HepG2 (cell line): ENCODE measurements around the gene VAC14. TPM values are rescaled to one million over a fixed set of nuclear protein-coding genes. Genes with fewer than 3 reads are reported as not detected.

ENCODE experiments used
- ESRRA ChIP-seq: sonication (generic); formaldehyde crosslinking; IDR thresholded peaks from 2 replicates; pipeline ENCODE4 v1.5.1; 2020; ENCODE audit warnings: mild to moderate bottlenecking, low read depth, missing genetic modification reagents
- HDAC1 ChIP-seq: sonication (generic); formaldehyde crosslinking; IDR thresholded peaks from 2 replicates; pipeline ENCODE4 v1.5.1; 2020; ENCODE audit warnings: mild to moderate bottlenecking, missing genetic modification reagents
- HMG20A ChIP-seq: IDR thresholded peaks from 2 replicates; pipeline ENCODE4 v1.6.1; 2016; ENCODE audit warnings: borderline replicate concordance
- HNRNPH1 ChIP-seq: fragments of 200-400 bp; formaldehyde crosslinking; optimal IDR thresholded peaks from 2 replicates; pipeline ENCODE3; 2017; ENCODE audit warnings: mild to moderate bottlenecking, low read depth, low read length
- HNRNPL ChIP-seq: fragments of 200-400 bp; formaldehyde crosslinking; IDR thresholded peaks from 2 replicates; pipeline ENCODE4 v1.6.1; 2017; ENCODE audit warnings: mild to moderate bottlenecking, low read depth, low read length
- KAT7 ChIP-seq: IDR thresholded peaks from 2 replicates; pipeline ENCODE4 v1.6.1; 2018; ENCODE audit warnings: borderline replicate concordance, missing compliant biosample characterization
- MTF1 ChIP-seq: sonication (generic); formaldehyde crosslinking; IDR thresholded peaks from 2 replicates; pipeline ENCODE4 v1.5.0; 2020; ENCODE audit warnings: missing genetic modification reagents
- NONO ChIP-seq, 2 experiments: fragments of 450-650 bp in 1 of 2; sonication (generic) in 1 of 2; formaldehyde crosslinking in 1 of 2; IDR thresholded peaks in 1 of 2; conservative IDR thresholded peaks in 1 of 2; 2 replicates each; pipeline versions ENCODE4 v1.6.1 to v1.8.0; 2017 to 2022; ENCODE audit warnings: mild to moderate bottlenecking in 1 of 2, missing genetic modification reagents in 1 of 2, moderate library complexity in 1 of 2
- SAP130 ChIP-seq: IDR thresholded peaks from 2 replicates; pipeline ENCODE4 v1.6.1; 2016; ENCODE audit warnings: low read depth
- TBP ChIP-seq: sonication (generic); formaldehyde crosslinking; IDR thresholded peaks from 2 replicates; pipeline ENCODE4 v1.5.0; 2020; ENCODE audit warnings: missing genetic modification reagents
- YEATS4 ChIP-seq: sonication (generic); formaldehyde crosslinking; IDR thresholded peaks from 2 replicates; pipeline ENCODE4 v1.4.0; 2020; ENCODE audit warnings: missing genetic modification reagents, borderline replicate concordance
- ZFP36L1 ChIP-seq: sonication (generic); formaldehyde crosslinking; IDR thresholded peaks from 2 replicates; pipeline ENCODE4 v1.8.0; 2022; ENCODE audit warnings: mild to moderate bottlenecking, missing genetic modification reagents, moderate library complexity
- ZFP37 ChIP-seq: sonication (generic); formaldehyde crosslinking; IDR thresholded peaks from 2 replicates; pipeline ENCODE4 v1.4.0; 2020; ENCODE audit warnings: missing genetic modification reagents, borderline replicate concordance
- ZMYM2 ChIP-seq: sonication (generic); formaldehyde crosslinking; IDR thresholded peaks from 2 replicates; pipeline ENCODE4 v1.8.0; 2022; ENCODE audit warnings: mild to moderate bottlenecking, missing genetic modification reagents
- ZNF543 ChIP-seq: sonication (generic); formaldehyde crosslinking; IDR thresholded peaks from 2 replicates; pipeline ENCODE4 v1.4.0; 2020; ENCODE audit warnings: mild to moderate bottlenecking, missing genetic modification reagents
- ZNF546 ChIP-seq: sonication (generic); formaldehyde crosslinking; conservative IDR thresholded peaks from 2 replicates; pipeline ENCODE4 v1.8.1; 2023; ENCODE audit warnings: mild to moderate bottlenecking, missing genetic modification reagents
- ZNF569 ChIP-seq: sonication (generic); formaldehyde crosslinking; IDR thresholded peaks from 2 replicates; pipeline ENCODE4 v1.5.0; 2020; ENCODE audit warnings: mild to moderate bottlenecking, missing genetic modification reagents, moderate library complexity, borderline replicate concordance
- ZNF678 ChIP-seq: sonication (generic); formaldehyde crosslinking; IDR thresholded peaks from 2 replicates; pipeline ENCODE4 v1.4.0; 2020; ENCODE audit warnings: mild to moderate bottlenecking, missing genetic modification reagents
- ZNF850 ChIP-seq: sonication (generic); formaldehyde crosslinking; conservative IDR thresholded peaks from 2 replicates; pipeline ENCODE4 v1.9.0; 2021; ENCODE audit warnings: mild to moderate bottlenecking, missing genetic modification reagents
- polyA plus RNA-seq, 8 experiments: library from polyadenylated mRNA; depleted of rRNA in 3 of 8; stranded (reverse) in 7 of 8; unstranded in 1 of 8; fragments of >200 nt; fragmentation: Illumina TruSeq in 4 of 8; extraction: Trizol in 4 of 8; gene quantifications; 2 replicates each; pipeline versions ENCODE4 v1.2.1 to v1.2.3, GENCODE V29; 2011 to 2016; ENCODE audit warnings: low read depth in 4 of 8, missing spikeins in 1 of 8, mixed read lengths in 1 of 8; ENCODE audit not compliant: insufficient read depth in 1 of 8
- total RNA-seq, 5 experiments: library from RNA; depleted of rRNA; stranded (reverse); fragments of >200 nt; fragmentation: Illumina TruSeq; extraction: Trizol; gene quantifications; 2 replicates each; pipeline ENCODE4 v1.2.3, GENCODE V29; 2016; ENCODE audit warnings: low read depth in 1 of 5
- TF ChIP-seq, protein P1 (sequence below): sonication (generic); formaldehyde crosslinking; IDR thresholded peaks from 2 replicates; pipeline ENCODE4 v1.9.0; 2022; ENCODE audit warnings: missing genetic modification reagents, mild to moderate bottlenecking, borderline replicate concordance
- TF ChIP-seq, protein P2 (sequence below): IDR thresholded peaks from 2 replicates; pipeline ENCODE4 v1.6.1; 2016
- TF ChIP-seq, protein P3 (sequence below): sonication (generic); formaldehyde crosslinking; IDR thresholded peaks from 2 replicates; pipeline ENCODE4 v1.4.0; 2020; ENCODE audit warnings: missing genetic modification reagents
- TF ChIP-seq, protein P4 (sequence below): IDR thresholded peaks from 2 replicates; pipeline ENCODE4 v1.6.1; 2016; ENCODE audit warnings: missing biosample characterization, missing genetic modification reagents, low read depth
- TF ChIP-seq, protein P5 (sequence below): sonication (generic); formaldehyde crosslinking; IDR thresholded peaks from 2 replicates; pipeline ENCODE4 v1.8.0; 2022; ENCODE audit warnings: mild to moderate bottlenecking, missing genetic modification reagents, moderate library complexity

The VAC14 gene
- total and polyA plus RNA-seq, 2 of the 13 experiments (the other 11 are each of a cell fraction or from before 2014, with no cell fraction given), result 23.5 to 24.6 TPM

DNA sequence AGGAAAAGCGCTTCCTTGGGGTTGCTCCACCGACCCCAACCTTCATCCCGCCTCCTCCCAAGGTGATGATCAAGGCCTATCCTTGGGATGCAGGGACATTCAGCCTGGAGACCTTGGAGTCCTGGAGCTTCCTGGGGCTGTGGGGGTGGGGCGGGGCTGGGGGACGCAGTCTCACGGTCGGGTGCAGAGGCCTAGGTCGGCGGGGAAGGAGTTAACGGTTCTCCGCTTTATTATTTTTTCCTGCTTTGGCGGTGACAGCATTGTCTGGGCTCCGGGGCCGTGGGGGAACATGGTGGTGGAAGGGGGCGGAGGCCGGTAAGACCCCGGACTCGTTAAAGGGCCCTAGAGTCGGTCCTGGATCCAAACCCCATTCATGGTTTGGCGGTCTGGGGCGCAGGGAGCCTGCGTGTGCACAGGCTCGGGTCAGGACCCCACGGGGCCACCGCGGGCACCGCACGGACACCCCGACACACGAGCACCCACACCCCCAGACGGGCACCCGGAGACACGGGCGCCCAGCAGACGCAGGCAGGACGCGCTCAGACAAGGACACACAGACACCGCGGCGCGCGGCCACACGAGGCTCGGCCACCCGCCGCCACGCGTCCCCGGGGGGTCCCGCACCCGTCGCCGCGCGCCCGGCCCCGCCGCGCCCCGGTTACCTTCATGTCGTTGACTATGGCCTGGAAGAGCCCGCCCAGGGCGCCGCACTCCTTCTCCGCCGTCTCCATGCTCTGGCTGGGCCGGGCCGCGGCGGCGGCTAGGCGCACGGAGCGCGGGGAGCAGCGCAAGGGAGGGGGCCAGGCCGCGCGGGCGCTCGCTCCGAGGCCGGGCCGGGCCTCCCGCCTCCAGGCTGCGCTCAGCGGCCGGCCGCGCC lies 115.7 kb downstream of the VAC14 start (continued):
- TF ChIP-seq, protein P1, sequence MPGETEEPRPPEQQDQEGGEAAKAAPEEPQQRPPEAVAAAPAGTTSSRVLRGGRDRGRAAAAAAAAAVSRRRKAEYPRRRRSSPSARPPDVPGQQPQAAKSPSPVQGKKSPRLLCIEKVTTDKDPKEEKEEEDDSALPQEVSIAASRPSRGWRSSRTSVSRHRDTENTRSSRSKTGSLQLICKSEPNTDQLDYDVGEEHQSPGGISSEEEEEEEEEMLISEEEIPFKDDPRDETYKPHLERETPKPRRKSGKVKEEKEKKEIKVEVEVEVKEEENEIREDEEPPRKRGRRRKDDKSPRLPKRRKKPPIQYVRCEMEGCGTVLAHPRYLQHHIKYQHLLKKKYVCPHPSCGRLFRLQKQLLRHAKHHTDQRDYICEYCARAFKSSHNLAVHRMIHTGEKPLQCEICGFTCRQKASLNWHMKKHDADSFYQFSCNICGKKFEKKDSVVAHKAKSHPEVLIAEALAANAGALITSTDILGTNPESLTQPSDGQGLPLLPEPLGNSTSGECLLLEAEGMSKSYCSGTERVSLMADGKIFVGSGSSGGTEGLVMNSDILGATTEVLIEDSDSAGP (CRISPR knock-in tag), result peak; percentile 55; the same call in 1 of the 2 replicates
- TF ChIP-seq ZFP36L1 (CRISPR knock-in tag), result no peak
- TF ChIP-seq, protein P2, sequence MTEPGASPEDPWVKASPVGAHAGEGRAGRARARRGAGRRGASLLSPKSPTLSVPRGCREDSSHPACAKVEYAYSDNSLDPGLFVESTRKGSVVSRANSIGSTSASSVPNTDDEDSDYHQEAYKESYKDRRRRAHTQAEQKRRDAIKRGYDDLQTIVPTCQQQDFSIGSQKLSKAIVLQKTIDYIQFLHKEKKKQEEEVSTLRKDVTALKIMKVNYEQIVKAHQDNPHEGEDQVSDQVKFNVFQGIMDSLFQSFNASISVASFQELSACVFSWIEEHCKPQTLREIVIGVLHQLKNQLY (CRISPR knock-in tag), result no peak
- no peak for TF ChIP-seq MTF1 (CRISPR knock-in tag)
- no peak for TF ChIP-seq ZFP37 (CRISPR knock-in tag)
- TF ChIP-seq, protein P3, sequence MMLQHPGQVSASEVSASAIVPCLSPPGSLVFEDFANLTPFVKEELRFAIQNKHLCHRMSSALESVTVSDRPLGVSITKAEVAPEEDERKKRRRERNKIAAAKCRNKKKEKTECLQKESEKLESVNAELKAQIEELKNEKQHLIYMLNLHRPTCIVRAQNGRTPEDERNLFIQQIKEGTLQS (CRISPR knock-in tag), result peak; percentile 43; the same call in 1 of the 2 replicates
- 0 out of 2 replicates have a peak, but pooled peaks have one; percentile 54 for TF ChIP-seq HNRNPL
- TF ChIP-seq ZMYM2 (CRISPR knock-in tag), result no peak
- peak; percentile 19; the same call in 1 of the 2 replicates for TF ChIP-seq ZNF678
- TF ChIP-seq, protein P4, sequence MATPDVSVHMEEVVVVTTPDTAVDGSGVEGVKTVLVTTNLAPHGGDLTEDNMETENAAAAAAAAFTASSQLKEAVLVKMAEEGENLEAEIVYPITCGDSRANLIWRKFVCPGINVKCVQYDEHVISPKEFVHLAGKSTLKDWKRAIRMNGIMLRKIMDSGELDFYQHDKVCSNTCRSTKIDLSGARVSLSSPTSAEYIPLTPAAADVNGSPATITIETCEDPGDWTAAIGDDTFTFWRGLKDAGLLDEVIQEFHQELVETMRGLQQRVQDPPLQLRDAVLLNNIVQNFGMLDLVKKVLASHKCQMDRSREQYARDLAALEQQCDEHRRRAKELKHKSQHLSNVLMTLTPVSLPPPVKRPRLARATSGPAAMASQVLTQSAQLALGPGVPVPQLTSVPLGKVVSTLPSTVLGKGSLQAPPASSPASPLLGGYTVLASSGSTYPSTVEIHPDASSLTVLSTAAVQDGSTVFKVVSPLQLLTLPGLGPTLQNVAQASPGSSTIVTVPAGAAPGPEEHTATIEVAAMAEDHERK (CRISPR knock-in tag), result no peak
- TF ChIP-seq KAT7 (CRISPR knock-in tag), result 0 out of 2 replicates have a peak, but pooled peaks have one; percentile 44
- peak; percentile 94 for TF ChIP-seq ZNF546 (CRISPR knock-in tag)
- peak; percentile 17; the same call in 1 of the 2 replicates for TF ChIP-seq HDAC1
- no peak for TF ChIP-seq ZNF569 (CRISPR knock-in tag)
- TF ChIP-seq YEATS4 (CRISPR knock-in tag), result peak; percentile 15; the same call in 1 of the 2 replicates
- TF ChIP-seq TBP, result no peak
- TF ChIP-seq ESRRA (CRISPR knock-in tag), result 0 out of 2 replicates have a peak, but pooled peaks have one; percentile 12
- TF ChIP-seq HMG20A (CRISPR knock-in tag), result no peak
- no peak for TF ChIP-seq NONO (IDR thresholded peaks at IDR 0.05)
- no peak; the same call in 1 of the 2 replicates for TF ChIP-seq NONO (CRISPR knock-in tag; conservative IDR thresholded peaks at IDR 0.05)
- TF ChIP-seq SAP130 (CRISPR knock-in tag), result peak; percentile 31
- TF ChIP-seq, protein P5, sequence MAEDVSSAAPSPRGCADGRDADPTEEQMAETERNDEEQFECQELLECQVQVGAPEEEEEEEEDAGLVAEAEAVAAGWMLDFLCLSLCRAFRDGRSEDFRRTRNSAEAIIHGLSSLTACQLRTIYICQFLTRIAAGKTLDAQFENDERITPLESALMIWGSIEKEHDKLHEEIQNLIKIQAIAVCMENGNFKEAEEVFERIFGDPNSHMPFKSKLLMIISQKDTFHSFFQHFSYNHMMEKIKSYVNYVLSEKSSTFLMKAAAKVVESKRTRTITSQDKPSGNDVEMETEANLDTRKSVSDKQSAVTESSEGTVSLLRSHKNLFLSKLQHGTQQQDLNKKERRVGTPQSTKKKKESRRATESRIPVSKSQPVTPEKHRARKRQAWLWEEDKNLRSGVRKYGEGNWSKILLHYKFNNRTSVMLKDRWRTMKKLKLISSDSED (CRISPR knock-in tag), result 0 out of 2 replicates have a peak, but pooled peaks have one; percentile 17
- TF ChIP-seq ZNF850 (CRISPR knock-in tag), result no peak
- no peak for TF ChIP-seq HNRNPH1
- TF ChIP-seq ZNF543, result peak; percentile 57; the same call in 1 of the 2 replicates
